NCI-H2227 (cell line): ENCODE data around the gene OBP2B.
"Not testable (repeated sequence)": the region's sequence is repeated elsewhere in the genome, so short reads cannot be mapped to it uniquely, and the experiment has no call there.

ENCODE experiments used
- DNase-seq: peaks from one replicate; lab custom pipeline; 2025; ENCODE audit not compliant: unreplicated experiment; lab: John Stamatoyannopoulos, UW

The OBP2B gene

DNA sequence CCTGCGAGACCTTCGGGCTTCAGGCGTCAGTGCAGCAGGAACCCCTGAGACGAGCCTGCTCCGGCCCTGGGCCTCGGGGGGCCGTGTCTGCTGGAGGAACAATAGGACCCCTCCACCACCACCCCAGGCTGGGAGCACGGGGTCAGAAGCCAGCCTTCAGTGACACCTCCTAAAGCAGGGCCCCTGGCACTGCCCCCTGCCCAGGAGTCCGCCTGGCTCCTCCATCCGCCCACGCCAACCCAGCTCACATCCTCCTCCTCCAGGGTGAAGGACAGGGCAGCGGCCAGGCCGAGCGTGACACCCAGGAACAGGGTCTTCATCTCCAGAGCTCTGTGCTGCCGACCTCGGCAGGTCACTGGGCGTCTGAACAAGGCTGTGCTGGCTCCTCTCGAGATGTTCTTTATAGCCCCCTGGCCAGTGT lies at the start of gene OBP2B:
OBP2B (minus strand) TSS at position 371 of the 421 bp plus-strand sequence; CDS start at position 320, 51 bp downstream.
- DNase-seq, result not testable (repeated sequence)

GRCh38 chr9:133258061-133259015 lies 49.3 kb upstream of the OBP2B start:
- DNase-seq, result no peak

DNA sequence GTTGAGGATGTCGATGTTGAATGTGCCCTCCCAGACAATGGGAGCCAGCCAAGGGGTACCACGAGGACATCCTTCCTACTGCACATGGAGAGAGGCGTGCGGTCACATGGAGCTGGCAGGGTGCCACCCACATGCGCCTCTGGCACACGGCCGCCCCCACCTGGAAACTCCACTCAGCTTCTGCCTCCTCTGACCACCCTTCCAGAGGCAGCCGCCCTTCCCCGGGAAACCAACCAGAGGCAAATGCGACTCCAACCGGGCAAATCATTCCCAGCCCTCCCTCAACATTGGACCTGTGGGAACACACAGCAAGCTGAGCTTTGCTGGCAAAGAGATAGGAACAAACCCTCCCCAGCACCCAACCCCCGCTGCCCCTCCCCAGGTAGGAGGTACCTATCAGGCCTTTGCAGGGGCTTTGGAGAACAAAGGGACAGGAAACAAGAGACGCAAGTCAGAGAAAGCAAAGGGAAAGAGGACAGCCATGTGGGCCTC lies 48.5 kb upstream of the OBP2B start:
- DNase-seq, result no peak

DNA sequence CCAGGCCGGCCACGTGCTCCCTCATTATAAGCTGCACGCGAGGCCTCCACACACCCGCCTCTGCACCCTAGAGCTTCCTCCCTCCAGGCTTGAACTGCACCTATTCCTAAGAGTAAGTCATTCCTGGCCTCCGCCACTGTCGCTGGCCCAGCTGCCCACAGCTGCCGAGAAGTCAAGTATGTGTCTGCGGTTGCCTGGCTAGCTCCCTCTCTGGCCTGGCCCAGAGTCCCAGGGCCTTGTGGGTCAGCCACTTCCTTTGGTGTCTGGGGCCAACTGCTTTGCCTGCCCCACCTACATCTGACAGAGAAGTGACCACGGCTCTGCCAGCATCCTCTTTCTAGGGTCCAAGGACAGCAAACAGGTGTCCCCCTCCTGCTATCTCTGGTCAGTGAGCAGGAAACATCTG lies 47.6 kb upstream of the OBP2B start:
- no peak for DNase-seq

- DNase-seq, result no peak
Observed at GRCh38 chr9:133256136-133256461, 47.0 kb upstream of the OBP2B start.

DNA sequence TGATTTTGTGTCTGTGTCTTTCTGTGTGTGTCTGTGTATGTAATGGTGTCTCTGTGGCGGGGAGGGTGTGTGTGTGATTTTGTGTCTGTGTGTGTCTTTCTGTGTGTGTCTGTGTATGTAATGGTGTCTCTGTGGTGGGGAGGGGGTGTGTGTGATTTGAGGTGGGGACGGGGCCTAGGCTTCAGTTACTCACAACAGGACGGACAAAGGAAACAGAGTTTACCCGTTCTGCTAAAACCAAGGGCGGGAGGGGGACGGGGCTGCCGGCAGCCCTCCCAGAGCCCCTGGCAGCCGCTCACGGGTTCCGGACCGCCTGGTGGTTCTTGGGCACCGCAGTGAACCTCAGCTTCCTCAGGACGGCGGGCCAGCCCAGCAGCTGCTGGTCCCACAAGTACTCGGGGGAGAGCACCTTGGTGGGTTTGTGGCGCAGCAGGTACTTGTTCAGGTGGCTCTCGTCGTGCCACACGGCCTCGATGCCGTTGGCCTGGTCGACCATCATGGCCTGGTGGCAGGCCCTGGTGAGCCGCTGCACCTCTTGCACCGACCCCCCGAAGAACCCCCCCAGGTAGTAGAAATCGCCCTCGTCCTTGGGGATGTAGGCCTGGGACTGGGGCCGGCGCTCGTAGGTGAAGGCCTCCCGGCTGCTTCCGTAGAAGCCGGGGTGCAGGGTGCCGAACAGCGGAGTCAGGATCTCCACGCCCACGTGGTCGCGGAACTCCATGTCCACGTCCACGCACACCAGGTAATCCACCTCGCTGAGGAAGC lies 46.5 kb upstream of the OBP2B start:
- DNase-seq, result no peak

GRCh38 chr9:133254471-133254870 lies 45.4 kb upstream of the OBP2B start:
- DNase-seq, result no peak

DNA sequence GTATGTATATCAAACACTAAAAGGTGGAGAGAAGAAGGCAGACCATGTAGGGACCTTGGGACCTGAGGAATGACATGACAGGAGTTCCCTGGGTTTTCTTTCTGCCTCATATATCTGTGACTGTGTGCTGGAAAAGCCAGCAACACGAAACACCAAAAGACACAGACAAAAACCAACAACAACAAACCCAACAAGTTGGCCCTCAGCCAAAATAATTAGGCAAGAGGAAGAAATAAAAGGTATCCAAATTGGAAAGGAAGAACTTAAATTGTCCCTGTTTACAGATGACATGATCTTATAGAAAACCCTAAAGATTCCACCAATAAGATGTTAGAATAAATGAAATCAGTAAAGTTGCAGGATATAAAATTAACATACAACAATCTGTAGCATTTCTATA lies 44.2 kb upstream of the OBP2B start:
- no peak for DNase-seq

- no peak for DNase-seq
Observed at GRCh38 chr9:133252301-133253020, 43.4 kb upstream of the OBP2B start.

- DNase-seq, result no peak
Observed at GRCh38 chr9:133251773-133252172, 42.7 kb upstream of the OBP2B start.

GRCh38 chr9:133251221-133251620 lies 42.2 kb upstream of the OBP2B start:
- not testable (repeated sequence) for DNase-seq

GRCh38 chr9:133250741-133251170 lies 41.7 kb upstream of the OBP2B start:
- no peak for DNase-seq

GRCh38 chr9:133249337-133249736 lies 40.3 kb upstream of the OBP2B start:
- no peak for DNase-seq

DNA sequence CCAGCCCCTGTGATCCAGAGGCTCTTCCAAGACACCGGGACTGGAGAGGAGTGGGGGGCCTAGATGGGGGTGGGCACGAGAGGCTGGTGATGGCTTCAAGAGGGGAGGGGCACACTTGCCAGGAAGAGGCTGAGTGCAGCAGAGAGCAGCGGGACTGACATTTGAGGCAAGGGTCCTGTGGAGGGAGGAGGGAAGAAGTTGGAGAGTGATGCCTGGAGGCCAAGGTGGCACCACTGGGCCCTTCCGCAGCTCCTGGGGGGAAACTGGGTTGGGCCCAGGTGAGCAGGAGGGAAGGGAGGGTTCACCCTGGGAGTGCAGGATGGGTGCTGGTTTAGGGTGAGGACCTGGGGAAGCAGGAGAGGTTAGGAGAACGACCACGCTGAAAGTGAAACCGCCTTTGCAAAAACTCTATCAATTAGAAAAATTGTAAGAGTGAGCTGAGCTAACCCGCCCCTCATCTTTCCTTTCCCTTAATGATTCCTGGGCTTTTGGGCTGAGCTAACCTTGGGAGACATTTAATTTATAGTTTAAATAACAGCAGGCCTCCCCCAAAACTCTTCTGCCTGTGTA lies 39.8 kb upstream of the OBP2B start:
- DNase-seq, result no peak

GRCh38 chr9:133247632-133248031 lies 38.6 kb upstream of the OBP2B start:
- no peak for DNase-seq

GRCh38 chr9:133246991-133247390 lies 37.9 kb upstream of the OBP2B start:
- no peak for DNase-seq

GRCh38 chr9:133246562-133246961 lies 37.5 kb upstream of the OBP2B start:
- no peak for DNase-seq

GRCh38 chr9:133242991-133243390 lies 33.9 kb upstream of the OBP2B start:
- DNase-seq, result no peak

- no peak for DNase-seq
Observed at GRCh38 chr9:133242241-133242640, 33.2 kb upstream of the OBP2B start.

DNA sequence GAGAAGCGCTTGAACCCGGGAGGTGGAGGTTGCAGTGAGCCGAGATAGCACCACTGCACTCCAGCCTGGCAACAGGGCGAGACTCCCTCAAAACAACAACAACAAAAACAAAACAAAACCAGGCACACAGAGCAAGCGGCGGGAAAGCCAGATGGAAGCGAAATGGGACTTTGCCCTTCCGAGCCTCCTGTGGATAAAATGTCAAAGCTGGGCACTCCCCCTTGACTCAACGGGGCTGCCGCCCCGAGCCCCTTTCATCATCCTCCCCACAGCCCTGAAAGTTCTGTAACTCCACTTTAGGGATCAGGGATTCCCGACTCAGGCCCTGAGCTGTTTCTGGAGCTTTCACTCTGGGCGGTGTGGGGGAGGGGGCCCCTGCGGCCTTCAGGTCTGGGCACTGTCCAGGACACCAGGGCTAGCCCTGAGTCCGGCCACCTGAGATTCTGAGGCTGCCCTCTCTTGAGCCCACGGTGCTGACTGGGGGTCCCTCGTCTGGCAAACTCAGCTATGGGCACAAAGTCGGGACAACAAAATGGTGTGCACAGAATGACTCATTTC lies 30.6 kb upstream of the OBP2B start:
- DNase-seq, result no peak
